Measurements from ENCODE around the gene L3MBTL1.

DNA sequence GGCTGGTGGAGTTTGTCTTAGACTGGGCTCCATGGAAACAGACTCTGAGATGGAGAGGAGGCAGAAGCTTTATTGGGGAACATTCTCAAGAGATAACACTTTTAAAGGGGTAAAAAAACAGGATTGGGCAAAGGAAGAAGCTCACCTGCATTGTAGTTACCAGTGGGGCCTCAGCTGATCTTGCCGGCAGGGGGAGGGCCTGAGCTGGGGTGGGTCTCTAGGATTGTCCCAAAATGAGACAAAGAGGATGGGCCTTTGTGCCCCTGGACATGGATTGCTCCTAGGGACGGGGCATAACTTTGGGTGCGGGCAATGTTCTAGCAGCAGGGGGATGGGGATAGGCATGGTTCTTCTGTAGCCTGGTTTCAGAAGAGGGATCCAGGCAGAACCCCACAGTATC lies 63.8 kb downstream of the L3MBTL1 start:
- no peak for TF ChIP-seq POLR2AphosphoS5 (IDR thresholded peaks at IDR 0.05)
- TF ChIP-seq, protein P1, sequence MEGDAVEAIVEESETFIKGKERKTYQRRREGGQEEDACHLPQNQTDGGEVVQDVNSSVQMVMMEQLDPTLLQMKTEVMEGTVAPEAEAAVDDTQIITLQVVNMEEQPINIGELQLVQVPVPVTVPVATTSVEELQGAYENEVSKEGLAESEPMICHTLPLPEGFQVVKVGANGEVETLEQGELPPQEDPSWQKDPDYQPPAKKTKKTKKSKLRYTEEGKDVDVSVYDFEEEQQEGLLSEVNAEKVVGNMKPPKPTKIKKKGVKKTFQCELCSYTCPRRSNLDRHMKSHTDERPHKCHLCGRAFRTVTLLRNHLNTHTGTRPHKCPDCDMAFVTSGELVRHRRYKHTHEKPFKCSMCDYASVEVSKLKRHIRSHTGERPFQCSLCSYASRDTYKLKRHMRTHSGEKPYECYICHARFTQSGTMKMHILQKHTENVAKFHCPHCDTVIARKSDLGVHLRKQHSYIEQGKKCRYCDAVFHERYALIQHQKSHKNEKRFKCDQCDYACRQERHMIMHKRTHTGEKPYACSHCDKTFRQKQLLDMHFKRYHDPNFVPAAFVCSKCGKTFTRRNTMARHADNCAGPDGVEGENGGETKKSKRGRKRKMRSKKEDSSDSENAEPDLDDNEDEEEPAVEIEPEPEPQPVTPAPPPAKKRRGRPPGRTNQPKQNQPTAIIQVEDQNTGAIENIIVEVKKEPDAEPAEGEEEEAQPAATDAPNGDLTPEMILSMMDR (IDR thresholded peaks at IDR 0.05), result no peak
- TF ChIP-seq POLR2A (IDR thresholded peaks at IDR 0.05), result no peak

All from breast epithelium (tissue), 3 donors.